Naive thymus-derived CD4-positive, alpha-beta T cell (primary cell): Measurements from ENCODE around the gene SOX5. TPM values are rescaled to one million over a fixed set of nuclear protein-coding genes. Genes with fewer than 3 reads are reported as not detected.

ENCODE experiments used
- ATAC-seq: fragments of 150-1000 bp; cut with Tn5 transposase; 2 replicates; pipeline ENCODE4 v1.10.0; 2021; ENCODE audit warnings: mild to moderate bottlenecking, moderate library complexity
- CTCF ChIA-PET: fragments of 350-600 bp; sonication (Branson Sonifier 250); formaldehyde crosslinking; loops from one replicate; lab custom pipeline; 2021; ENCODE audit warnings: antibody characterized with exemption; lab: Charles Lee
- POLR2A ChIA-PET: fragments of 350-600 bp; sonication (Branson Sonifier 250); formaldehyde crosslinking; loops from one replicate; lab custom pipeline; 2021; ENCODE audit warnings: antibody characterized with exemption, inconsistent platforms; lab: Charles Lee
- DNase-seq, 9 donors: peaks; one replicate each; pipeline versions ENCODE4 v3.0.0 to v3.0.0-alpha.2; 2020 to 2022; ENCODE audit warnings: mixed read lengths in 1 of 9
- H3K27ac ChIP-seq: one replicate; pipeline ENCODE4 v1.7.0; 2013; ENCODE audit warnings: mild to moderate bottlenecking, low read depth, low read length, moderate library complexity
- H3K27me3 ChIP-seq, 2 donors: one replicate each; pipeline ENCODE4 v1.7.0; 2013; ENCODE audit warnings: low read length in 2 of 2, mild to moderate bottlenecking in 2 of 2, moderate library complexity in 2 of 2; ENCODE audit not compliant: control insufficient read depth in 2 of 2, insufficient read depth in 2 of 2
- H3K36me3 ChIP-seq, 3 experiments: 1 replicate in 2 of 3; 2 replicates in 1 of 3; pipeline ENCODE4 v1.7.0; 2013; ENCODE audit warnings: low read length in 3 of 3, mild to moderate bottlenecking in 3 of 3, moderate library complexity in 1 of 3; ENCODE audit not compliant: insufficient read depth in 3 of 3, control insufficient read depth in 2 of 3
- H3K4me1 ChIP-seq, 2 donors: one replicate each; pipeline ENCODE4 v1.7.0; 2013; ENCODE audit warnings: low read length in 2 of 2, mild to moderate bottlenecking in 2 of 2, moderate library complexity in 1 of 2; ENCODE audit not compliant: control insufficient read depth in 2 of 2, insufficient read depth in 2 of 2
- H3K4me3 ChIP-seq: 2 replicates; pipeline ENCODE4 v1.7.0; 2013; ENCODE audit warnings: mild to moderate bottlenecking, low read length
- H3K9me3 ChIP-seq, 3 experiments: 1 replicate in 2 of 3; 2 replicates in 1 of 3; pipeline ENCODE4 v1.7.0; 2013; ENCODE audit warnings: low read length in 3 of 3; ENCODE audit not compliant: control insufficient read depth in 2 of 3
- H3K27ac Mint-ChIP-seq, 9 donors: one replicate each; pipeline ENCODE4 v1.8.0; 2020 to 2022; ENCODE audit warnings: mixed read lengths in 9 of 9, mild to moderate bottlenecking in 8 of 9, moderate library complexity in 5 of 9, inconsistent platforms in 2 of 9
- H3K27me3 Mint-ChIP-seq, 5 donors: one replicate each; pipeline ENCODE4 v1.8.0; 2021 to 2022; ENCODE audit warnings: mixed read lengths in 5 of 5, mild to moderate bottlenecking in 1 of 5
- H3K36me3 Mint-ChIP-seq, 5 donors: one replicate each; pipeline ENCODE4 v1.8.0; 2020 to 2022; ENCODE audit warnings: mixed read lengths in 5 of 5, mild to moderate bottlenecking in 3 of 5, inconsistent platforms in 1 of 5
- H3K4me1 Mint-ChIP-seq, 7 donors: one replicate each; pipeline ENCODE4 v1.8.0; 2020 to 2022; ENCODE audit warnings: mixed read lengths in 7 of 7, mild to moderate bottlenecking in 3 of 7, inconsistent platforms in 1 of 7
- H3K4me3 Mint-ChIP-seq, 10 donors: one replicate each; pipeline ENCODE4 v1.8.0; 2020 to 2022; ENCODE audit warnings: mild to moderate bottlenecking in 10 of 10, mixed read lengths in 10 of 10, moderate library complexity in 6 of 10, inconsistent platforms in 2 of 10
- H3K9me3 Mint-ChIP-seq, 11 donors: one replicate each; pipeline ENCODE4 v1.8.0; 2020 to 2022; ENCODE audit warnings: mixed read lengths in 11 of 11, mild to moderate bottlenecking in 4 of 11, inconsistent platforms in 1 of 11, moderate library complexity in 1 of 11
- intact Hi-C, 2 donors: fragments of 100-400 bp; cut with micrococcal nuclease; formaldehyde crosslinking; loops; one replicate each; pipeline ENCODE4 v1.15.1; 2023
- polyA plus RNA-seq, 2 donors: library from polyadenylated mRNA; unstranded; fragments of 300-500 nt; fragmentation: Illumina TruSeq; gene quantifications; one replicate each; pipeline ENCODE4 v1.2.3, GENCODE V29; 2021
- total RNA-seq, 6 experiments: library from RNA in 5 of 6; stranded (reverse) in 5 of 6; gene quantifications; 1 replicate in 5 of 6; 2 replicates in 1 of 6; pipeline ENCODE4 v1.2.3 and lab custom pipeline; 2021 to 2026

SOX5 gene
- total and polyA plus RNA-seq, 7 experiments from 2014 or later, result 0.05 TPM; not detected in 6

DNA sequence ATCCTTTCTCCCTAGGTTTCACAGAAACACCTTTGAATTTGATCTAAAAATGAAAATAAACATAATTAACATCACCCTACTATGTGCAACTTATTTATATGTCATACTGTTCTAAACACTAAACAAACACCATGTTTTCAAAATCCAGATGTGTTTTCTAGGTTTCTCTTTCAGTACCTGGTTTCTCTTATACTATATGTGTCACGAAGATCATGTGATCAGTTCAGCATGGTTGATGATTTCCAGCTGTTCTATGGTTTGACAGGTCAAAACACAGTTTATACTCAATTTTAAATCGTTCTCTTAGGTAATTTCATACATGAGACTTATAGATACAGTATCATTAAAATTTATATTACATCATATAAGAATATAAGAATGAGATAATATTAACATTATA is 373.1 kb downstream of the SOX5 start:
- H3K4me1 ChIP-seq, result no peaks in the 10 kb centered on the region

DNA sequence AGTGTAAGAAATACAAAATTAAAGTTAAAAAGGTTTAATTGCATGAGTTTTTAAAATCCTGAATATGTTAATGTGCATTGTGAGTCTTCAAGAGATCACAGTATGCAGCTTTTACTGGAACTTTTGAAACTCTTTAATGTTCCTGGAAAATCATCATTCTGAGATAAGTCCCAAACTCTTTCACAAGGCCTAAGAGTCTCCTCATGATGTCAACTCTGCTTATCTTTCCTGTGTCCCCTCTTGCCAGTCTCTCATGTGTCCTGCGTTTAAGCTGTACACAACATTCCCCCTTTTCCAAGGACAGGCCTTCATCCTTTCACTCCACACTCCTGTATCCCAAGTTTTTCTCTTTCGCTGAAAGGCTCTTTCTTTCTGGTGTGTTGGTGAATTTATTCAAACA is 380.1 kb downstream of the SOX5 start:
- peaks cover 0 to 9% (median 2%) of the 10 kb centered on the region in 11 donors for H3K9me3 Mint-ChIP-seq
- no peaks in the 10 kb centered on the region for H3K9me3 ChIP-seq
- H3K4me1 ChIP-seq, result no peaks in the 10 kb centered on the region
- ChIA-PET CTCF (no interaction called here), POLR2A (no interaction called here)
- ATAC-seq, result no peak
- no peaks in the 10 kb centered on the region for H3K36me3 ChIP-seq
- H3K27me3 Mint-ChIP-seq, result no peaks in the 10 kb centered on the region
- H3K27me3 ChIP-seq, result no peaks in the 10 kb centered on the region
- no peak overlapping the region for H3K27ac Mint-ChIP-seq
- H3K36me3 Mint-ChIP-seq, result no peaks in the 10 kb centered on the region
- DNase-seq, result no peak
- H3K4me1 Mint-ChIP-seq, result no peaks in the 10 kb centered on the region
- no peak overlapping the region for H3K4me3 Mint-ChIP-seq
- intact Hi-C loops, result no loop called here
- H3K27ac ChIP-seq, result no peak overlapping the region
- no peak overlapping the region for H3K4me3 ChIP-seq

More for the DNA sequence above, 373.1 kb downstream of the SOX5 start:
- CTCF ChIA-PET, result interaction anchor here (0.8 kb wide), 1 partner anchor 755 kb away, joined by 3 read pairs; no protein-coding TSS in a partner anchor
- Histone ChIP-seq H3K36me3 (no peaks in the 10 kb centered on the region), H3K9me3 (no peaks in the 10 kb centered on the region), H3K27me3 (no peaks in the 10 kb centered on the region), H3K4me3 (no peak overlapping the region), H3K27ac (no peak overlapping the region)
- intact Hi-C loops, result no loop called here
- POLR2A ChIA-PET, result no interaction called here
- H3K4me1 Mint-ChIP-seq, result no peaks in the 10 kb centered on the region
- H3K36me3 Mint-ChIP-seq, result no peaks in the 10 kb centered on the region
- no peak overlapping the region for H3K27ac Mint-ChIP-seq
- peaks cover 0 to 7% (median 0%) of the 10 kb centered on the region in 11 donors for H3K9me3 Mint-ChIP-seq
- no peak overlapping the region for H3K4me3 Mint-ChIP-seq
- H3K27me3 Mint-ChIP-seq, result no peaks in the 10 kb centered on the region
- ATAC-seq (no peak), DNase-seq (no peak)

DNA sequence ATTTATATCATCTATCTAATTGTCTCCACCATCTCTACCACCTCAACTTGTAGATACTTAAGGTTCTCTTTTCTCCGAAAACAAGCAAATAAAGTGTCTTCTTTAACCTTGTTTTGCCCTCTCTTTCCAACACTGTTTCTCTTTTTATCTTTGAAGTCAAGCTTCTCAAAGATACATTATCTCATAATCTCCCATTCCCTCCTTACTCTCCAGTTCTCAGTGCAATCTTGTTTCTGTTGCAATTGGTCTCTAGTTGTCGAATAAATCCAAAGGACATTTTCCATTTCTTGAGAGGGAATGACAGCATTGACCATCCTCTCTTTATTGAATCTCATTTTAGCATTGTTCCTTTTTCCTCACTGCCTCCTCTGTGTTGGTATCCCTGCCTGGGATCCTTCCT is 383.3 kb downstream of the SOX5 start:
- ATAC-seq (no peak), DNase-seq (no peak)
- no peaks in the 10 kb centered on the region for H3K4me1 ChIP-seq
- intact Hi-C loops, result no loop called here
- H3K4me3 Mint-ChIP-seq, result no peak overlapping the region
- no peak overlapping the region for H3K27ac Mint-ChIP-seq
- no peaks in the 10 kb centered on the region for H3K36me3 ChIP-seq
- POLR2A ChIA-PET, result no interaction called here
- H3K27me3 Mint-ChIP-seq, result no peaks in the 10 kb centered on the region
- CTCF ChIA-PET, result no interaction called here
- H3K27me3 ChIP-seq, result no peaks in the 10 kb centered on the region
- no peaks in the 10 kb centered on the region for H3K36me3 Mint-ChIP-seq
- peaks cover 0 to 9% (median 3%) of the 10 kb centered on the region in 11 donors for H3K9me3 Mint-ChIP-seq
- no peak overlapping the region for H3K4me3 ChIP-seq
- no peaks in the 10 kb centered on the region for H3K9me3 ChIP-seq
- H3K27ac ChIP-seq, result no peak overlapping the region
- no peaks in the 10 kb centered on the region for H3K4me1 Mint-ChIP-seq

DNA sequence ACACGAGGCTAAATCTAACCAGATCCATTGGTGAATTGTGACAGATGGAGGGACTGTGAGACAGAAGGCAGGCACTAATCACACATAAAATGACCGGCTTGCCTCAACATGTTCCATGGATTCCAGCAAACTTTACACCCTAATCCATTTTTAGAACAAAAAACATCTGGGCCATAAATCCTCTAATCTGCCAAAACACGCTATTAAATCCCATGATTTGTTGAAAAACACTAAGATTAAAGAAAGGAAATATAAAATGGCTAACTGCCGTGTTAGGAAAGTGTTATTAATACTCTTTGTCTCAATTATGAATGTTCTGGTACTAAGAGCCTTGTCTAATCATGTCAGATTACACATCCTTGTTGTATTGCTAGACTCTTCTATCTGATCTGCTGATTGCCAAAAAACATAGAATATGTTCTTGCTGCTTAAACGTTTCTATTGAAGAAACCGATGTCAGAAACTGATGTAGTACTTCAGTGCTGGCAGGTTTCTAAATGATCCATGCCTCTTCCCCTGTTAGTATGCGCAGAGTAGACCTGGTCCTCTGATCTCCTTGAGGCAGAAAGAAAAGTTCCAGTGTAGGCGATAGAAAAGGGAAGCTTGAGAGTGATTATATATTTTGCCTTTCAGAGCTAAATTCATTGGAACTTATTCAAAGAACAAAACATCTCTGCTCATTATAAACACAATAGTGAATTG is 384.9 kb downstream of the SOX5 start:
- H3K9me3 Mint-ChIP-seq, result peaks cover 0 to 8% (median 3%) of the 10 kb centered on the region in 11 donors
- CTCF ChIA-PET, result no interaction called here
- no peaks in the 10 kb centered on the region for H3K36me3 Mint-ChIP-seq

DNA sequence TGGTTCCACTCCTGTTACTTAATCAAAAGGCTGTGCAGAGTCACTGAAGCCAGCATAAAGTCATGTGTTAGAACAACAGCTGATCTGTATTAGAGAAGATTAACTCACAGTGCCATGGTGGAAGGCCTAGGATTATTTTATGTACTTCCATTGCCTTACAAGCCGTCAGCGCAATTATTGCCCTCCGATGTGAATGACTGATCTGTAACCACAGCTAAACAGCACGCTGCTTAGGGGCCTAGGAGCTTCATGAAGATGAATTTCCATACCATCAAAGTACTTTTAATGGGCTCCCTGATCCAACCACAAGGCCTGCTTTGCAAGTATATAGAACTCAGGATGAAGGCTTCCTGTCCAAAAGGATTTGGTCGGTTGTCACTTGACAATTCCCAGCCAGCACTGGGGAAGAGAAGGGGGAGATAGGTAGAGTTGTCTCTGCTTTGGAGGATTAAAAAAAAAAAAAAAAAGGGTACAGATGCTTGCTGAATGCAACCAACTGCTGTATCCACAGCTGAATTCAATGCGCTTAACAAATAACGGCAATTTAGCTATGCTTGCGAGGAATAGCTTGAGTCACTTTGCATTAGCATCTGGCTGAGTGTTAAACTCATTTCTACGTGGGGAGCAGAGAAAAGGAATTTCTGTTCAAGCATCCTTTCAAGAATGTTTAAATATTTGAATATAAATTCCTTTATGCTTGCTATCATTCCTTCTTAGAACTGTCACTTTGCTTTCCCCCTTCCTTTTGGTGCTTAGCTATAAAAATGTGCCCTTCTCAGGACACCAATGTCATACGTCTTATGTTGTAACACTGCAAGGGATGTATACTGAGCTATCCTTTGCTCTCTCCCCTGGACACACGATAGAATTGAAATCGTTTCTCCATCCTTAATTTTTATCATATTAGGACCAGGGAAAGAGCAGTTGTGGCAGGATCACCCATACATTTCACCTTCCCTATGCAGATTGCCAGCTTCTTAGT is 387.8 kb downstream of the SOX5 start:
- ATAC-seq (no peak), DNase-seq (no peak)
- Mint-ChIP-seq H3K36me3 (no peaks in the 10 kb centered on the region), H3K27ac (no peak overlapping the region), H3K4me1 (peaks cover 0 to 3% (median 0%) of the 10 kb centered on the region in 7 donors), H3K9me3 (peaks cover 0 to 5% (median 2%) of the 10 kb centered on the region in 11 donors), H3K27me3 (no peaks in the 10 kb centered on the region), H3K4me3 (no peak overlapping the region)
- Histone ChIP-seq H3K4me1 (no peaks in the 10 kb centered on the region), H3K27me3 (no peaks in the 10 kb centered on the region), H3K4me3 (no peak overlapping the region), H3K36me3 (no peaks in the 10 kb centered on the region), H3K9me3 (no peaks in the 10 kb centered on the region), H3K27ac (no peak overlapping the region)
- CTCF ChIA-PET, result no interaction called here
- intact Hi-C loops, result no loop called here
- POLR2A ChIA-PET, result no interaction called here

More for the DNA sequence above, 384.9 kb downstream of the SOX5 start:
- POLR2A ChIA-PET, result no interaction called here
- H3K36me3 ChIP-seq, result no peaks in the 10 kb centered on the region
- H3K27me3 ChIP-seq, result no peaks in the 10 kb centered on the region
- Mint-ChIP-seq H3K27ac (no peak overlapping the region), H3K4me3 (no peak overlapping the region), H3K27me3 (no peaks in the 10 kb centered on the region), H3K4me1 (peaks cover 0 to 2% (median 0%) of the 10 kb centered on the region in 7 donors)
- H3K4me3 ChIP-seq, result no peak overlapping the region
- ATAC-seq, result no peak
- H3K4me1 ChIP-seq, result no peaks in the 10 kb centered on the region
- H3K9me3 ChIP-seq, result no peaks in the 10 kb centered on the region
- H3K27ac ChIP-seq, result no peak overlapping the region
- intact Hi-C loops, result no loop called here
- no peak for DNase-seq

DNA sequence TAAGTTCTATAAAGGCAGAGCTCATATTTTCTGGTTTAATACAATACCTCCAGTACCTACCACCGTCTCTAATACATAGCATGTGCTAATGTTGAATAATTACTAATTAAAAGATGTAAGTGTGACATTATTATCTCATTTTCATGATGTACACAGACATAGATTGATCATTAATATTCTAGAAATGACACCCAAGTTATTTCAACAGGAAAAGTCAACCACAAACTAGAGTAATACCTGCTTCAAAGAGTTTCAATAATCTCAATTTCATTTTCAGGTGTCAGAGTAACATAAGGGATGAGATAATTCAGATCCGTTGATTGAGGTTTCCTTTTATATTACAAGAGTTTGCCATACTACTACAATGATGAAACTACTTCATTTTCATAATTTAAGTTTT is 388.9 kb downstream of the SOX5 start:
- H3K27me3 Mint-ChIP-seq, result no peaks in the 10 kb centered on the region
- POLR2A ChIA-PET, result no interaction called here
- H3K27ac Mint-ChIP-seq, result no peak overlapping the region
- H3K9me3 ChIP-seq, result no peaks in the 10 kb centered on the region
- DNase-seq (no peak), ATAC-seq (no peak)
- no peak overlapping the region for H3K4me3 ChIP-seq
- no peaks in the 10 kb centered on the region for H3K36me3 ChIP-seq
- CTCF ChIA-PET, result no interaction called here
- no peaks in the 10 kb centered on the region for H3K27me3 ChIP-seq
- intact Hi-C loops, result no loop called here
- no peaks in the 10 kb centered on the region for H3K4me1 ChIP-seq
- H3K27ac ChIP-seq, result no peak overlapping the region
- H3K4me3 Mint-ChIP-seq, result no peak overlapping the region
- H3K4me1 Mint-ChIP-seq, result peaks cover 0 to 3% (median 0%) of the 10 kb centered on the region in 7 donors
- H3K36me3 Mint-ChIP-seq, result no peaks in the 10 kb centered on the region
- H3K9me3 Mint-ChIP-seq, result peaks cover 0 to 7% (median 2%) of the 10 kb centered on the region in 11 donors
